HEK293 (cell line): ENCODE data around the gene HOGA1.

ENCODE experiments used
- CTCF ChIA-PET: fragments of 350-600 bp; formaldehyde crosslinking; extraction: SDS; loops from one replicate; lab custom pipeline; 2021; ENCODE audit warnings: antibody characterized with exemption; lab: Yijun Ruan, JAX
- POLR2A ChIA-PET: fragments of 300-600 bp; formaldehyde crosslinking; extraction: SDS; loops from one replicate; lab custom pipeline; 2020; ENCODE audit warnings: antibody characterized with exemption, inconsistent platforms; lab: Yijun Ruan, JAX
- H3K27ac ChIP-seq: fragments of 200-500 bp; sonication (Bioruptor generic); 2 replicates; pipeline ENCODE4 v1.5.1; 2014; ENCODE audit warnings: low read depth, low read length, control low read depth, inconsistent platforms; ENCODE audit errors: extremely low read depth
- H3K36me3 ChIP-seq, 2 experiments: fragments of 200-500 bp in 1 of 2; sonication (Bioruptor generic) in 1 of 2; 1 replicate in 1 of 2; 2 replicates in 1 of 2; pipeline ENCODE4 v1.5.1; 2014 to 2017; ENCODE audit warnings: inconsistent platforms in 2 of 2, low read length in 2 of 2; ENCODE audit not compliant: control insufficient read depth in 2 of 2, insufficient read depth in 1 of 2
- H3K4me1 ChIP-seq: fragments of 200-500 bp; sonication (Bioruptor generic); 2 replicates; pipeline ENCODE4 v1.5.1; 2014; ENCODE audit warnings: mild to moderate bottlenecking, low read length, inconsistent platforms; ENCODE audit not compliant: control insufficient read depth, insufficient read depth
- H3K4me3 ChIP-seq: 2 replicates; pipeline ENCODE4 v1.5.1; 2011; ENCODE audit warnings: low read depth, mild to moderate bottlenecking, control low read depth, low read length, moderate library complexity
- H3K9me3 ChIP-seq: fragments of 200-500 bp; sonication (Bioruptor generic); 2 replicates; pipeline ENCODE4 v1.5.1; 2014; ENCODE audit warnings: low read depth, low read length, inconsistent platforms; ENCODE audit not compliant: control insufficient read depth, insufficient read depth
- GLIS1 ChIP-seq: fragments of 450-650 bp; formaldehyde crosslinking; IDR thresholded peaks from 2 replicates; pipeline ENCODE4 v1.5.1; 2016; ENCODE audit warnings: missing biosample characterization, missing genetic modification characterization
- HIC1 ChIP-seq: fragments of 450-650 bp; formaldehyde crosslinking; IDR thresholded peaks from 2 replicates; pipeline ENCODE4 v1.5.1; 2016; ENCODE audit warnings: missing biosample characterization, missing genetic modification characterization
- IKZF3 ChIP-seq: fragments of 450-650 bp; IDR thresholded peaks from 2 replicates; pipeline ENCODE4 v1.5.0; 2018; ENCODE audit warnings: missing biosample characterization, mild to moderate bottlenecking, missing genetic modification characterization, moderate library complexity
- KLF9 ChIP-seq: fragments of 450-650 bp; formaldehyde crosslinking; IDR thresholded peaks from 2 replicates; pipeline ENCODE4 v1.5.1; 2016; ENCODE audit warnings: missing biosample characterization, missing genetic modification characterization, low read depth
- ZBTB21 ChIP-seq: fragments of 450-650 bp; formaldehyde crosslinking; IDR thresholded peaks from 2 replicates; pipeline ENCODE4 v1.5.1; 2017; ENCODE audit warnings: missing biosample characterization, missing genetic modification characterization
- ZFHX2 ChIP-seq: fragments of 450-650 bp; formaldehyde crosslinking; conservative IDR thresholded peaks from 2 replicates; pipeline ENCODE4 v1.5.1; 2016; ENCODE audit warnings: missing biosample characterization, missing genetic modification characterization
- ZFP3 ChIP-seq: fragments of 450-650 bp; formaldehyde crosslinking; IDR thresholded peaks from 2 replicates; pipeline ENCODE4 v1.5.1; 2016; ENCODE audit warnings: low read depth, missing biosample characterization, missing genetic modification characterization
- ZNF335 ChIP-seq: fragments of 450-650 bp; formaldehyde crosslinking; conservative IDR thresholded peaks from 2 replicates; pipeline ENCODE4 v1.5.1; 2016; ENCODE audit warnings: missing biosample characterization, missing genetic modification characterization
- ZNF398 ChIP-seq: fragments of 450-650 bp; formaldehyde crosslinking; IDR thresholded peaks from 2 replicates; pipeline ENCODE4 v1.5.1; 2017; ENCODE audit warnings: missing biosample characterization, missing genetic modification characterization
- ZNF433 ChIP-seq: fragments of 450-650 bp; formaldehyde crosslinking; IDR thresholded peaks from 2 replicates; pipeline ENCODE4 v1.5.1; 2016; ENCODE audit warnings: missing biosample characterization, missing genetic modification characterization, low read depth
- ZNF521 ChIP-seq: fragments of 450-650 bp; formaldehyde crosslinking; IDR thresholded peaks from 2 replicates; pipeline ENCODE4 v1.5.1; 2017; ENCODE audit warnings: missing biosample characterization, mild to moderate bottlenecking, missing genetic modification characterization
- ZNF555 ChIP-seq: fragments of 450-650 bp; formaldehyde crosslinking; conservative IDR thresholded peaks from 2 replicates; pipeline ENCODE4 v1.5.1; 2017; ENCODE audit warnings: missing biosample characterization, mild to moderate bottlenecking, missing genetic modification characterization, inconsistent platforms
- ZNF777 ChIP-seq: fragments of 450-650 bp; formaldehyde crosslinking; IDR thresholded peaks from 2 replicates; pipeline ENCODE4 v1.5.1; 2017; ENCODE audit warnings: missing biosample characterization, missing genetic modification characterization, borderline replicate concordance

The HOGA1 gene

GRCh38 chr10:97567891-97568290, 16.3 kb upstream of the HOGA1 start (continued):
- TF ChIP-seq ZNF335 (tag by site-specific recombination) (no peak), ZNF777 (tag by site-specific recombination) (no peak), ZNF398 (tag by site-specific recombination) (no peak)

- CTCF ChIA-PET, result interaction anchor here (0.6 to 2.4 kb wide), 3 partner anchors 42 to 445 kb away, joined by 3 to 7 read pairs (median 3); no protein-coding TSS in a partner anchor
- no peak for TF ChIP-seq HIC1
These were observed 13.9 kb upstream of the HOGA1 start for GRCh38 chr10:97570146-97570788.

GRCh38 chr10:97570789-97571471, 13.3 kb upstream of the HOGA1 start:
- no peak overlapping the region for H3K4me3 ChIP-seq
- H3K4me1 ChIP-seq, result peaks cover 8% of the 10 kb centered on the region
- TF ChIP-seq ZBTB21 (no peak), ZFHX2 (tag by site-specific recombination) (no peak), ZNF555 (tag by site-specific recombination) (no peak), GLIS1 (tag by site-specific recombination) (peak; percentile 58), KLF9 (no peak)
- ChIA-PET POLR2A (no interaction called here), CTCF (interaction anchor here (0.6 to 5.1 kb wide), 13 partner anchors 11 to 161 kb away, joined by 3 to 78 read pairs (median 5); no protein-coding TSS in a partner anchor)
- peaks cover 0 to 12% of the 10 kb centered on the region in 2 experiments; a peak in 2 of 3 replicates for H3K36me3 ChIP-seq
- no peak overlapping the region for H3K27ac ChIP-seq
- H3K9me3 ChIP-seq, result no peaks in the 10 kb centered on the region

More at GRCh38 chr10:97570146-97570788, 13.9 kb upstream of the HOGA1 start:
- Histone ChIP-seq H3K36me3 (peaks cover 0 to 12% of the 10 kb centered on the region in 2 experiments; a peak in 2 of 3 replicates), H3K9me3 (no peaks in the 10 kb centered on the region), H3K4me3 (no peak overlapping the region), H3K27ac (no peak overlapping the region), H3K4me1 (peaks cover 8% of the 10 kb centered on the region)
- POLR2A ChIA-PET, result no interaction called here

GRCh38 chr10:97571622-97572021, 12.6 kb upstream of the HOGA1 start:
- Histone ChIP-seq H3K36me3 (peaks cover 0 to 12% of the 10 kb centered on the region in 2 experiments; a peak in 2 of 3 replicates), H3K9me3 (no peaks in the 10 kb centered on the region), H3K4me1 (peaks cover 8% of the 10 kb centered on the region), H3K27ac (no peak overlapping the region), H3K4me3 (no peak overlapping the region)
- TF ChIP-seq ZFP3, result no peak
- no peak for TF ChIP-seq ZNF433 (tag by site-specific recombination)
- no peak for TF ChIP-seq IKZF3
- no peak for TF ChIP-seq ZNF521 (tag by site-specific recombination)
- ChIA-PET POLR2A (interaction anchor here (0.6 to 1.5 kb wide), 2 partner anchors 13 to 16 kb away, joined by 4 to 5 read pairs; partner anchors contain the start of gene HOGA1), CTCF (interaction anchor here (0.6 to 5.1 kb wide), 23 partner anchors 12 to 301 kb away, joined by 3 to 78 read pairs (median 4); partner anchors contain the start of gene HOGA1)
